HUES6 (cell line): ENCODE measurements around the gene LRRC4.

Source experiments
- H3K27ac ChIP-seq: 2 replicates; pipeline ENCODE4 v1.7.0; 2013; ENCODE audit warnings: low read depth, mild to moderate bottlenecking, low read length, inconsistent platforms
- H3K27me3 ChIP-seq: 2 replicates; pipeline ENCODE4 v1.6.1; 2013; ENCODE audit warnings: low read length; ENCODE audit not compliant: control insufficient read depth, insufficient read depth
- H3K36me3 ChIP-seq: 2 replicates; pipeline ENCODE4 v1.6.1; 2013; ENCODE audit warnings: low read length; ENCODE audit not compliant: control insufficient read depth, insufficient read depth
- H3K4me1 ChIP-seq: 2 replicates; pipeline ENCODE4 v1.6.1; 2013; ENCODE audit warnings: low read length; ENCODE audit not compliant: control insufficient read depth, insufficient read depth
- H3K4me3 ChIP-seq: 2 replicates; pipeline ENCODE4 v1.5.1; 2013; ENCODE audit warnings: low read depth, low read length
- H3K9ac ChIP-seq: one replicate; pipeline ENCODE4 v1.6.1; 2013; ENCODE audit warnings: mild to moderate bottlenecking, low read length
- H3K9me3 ChIP-seq: 2 replicates; pipeline ENCODE4 v1.6.1; 2013; ENCODE audit warnings: low read depth, low read length; ENCODE audit not compliant: control insufficient read depth, insufficient read depth

The LRRC4 gene

DNA sequence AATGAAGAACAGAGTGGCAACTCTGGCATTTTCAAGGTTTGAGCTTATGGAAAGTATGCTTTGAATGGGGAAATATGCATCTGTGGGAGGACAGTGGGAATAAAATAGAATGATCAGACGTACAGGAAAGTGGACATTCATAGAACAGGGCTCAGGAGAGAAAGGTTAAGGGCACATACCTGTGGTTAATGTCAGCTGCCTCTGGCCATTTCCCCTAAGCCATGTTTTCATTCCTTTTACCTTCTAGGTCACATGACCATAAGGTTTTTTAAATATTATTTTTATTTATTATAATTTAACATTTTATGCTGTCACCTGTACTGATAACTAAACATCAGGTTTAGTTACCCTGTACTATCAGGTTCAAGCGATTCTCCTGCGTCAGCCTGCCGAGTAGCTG lies 52.8 kb downstream of the LRRC4 start:
- no peak overlapping the region for H3K9ac ChIP-seq
- H3K9me3 ChIP-seq: peaks cover 17% of the 10 kb centered on the region
- no peaks in the 10 kb centered on the region; the same call in 1 of the 2 replicates for H3K4me1 ChIP-seq
- H3K4me3 ChIP-seq: no peak overlapping the region
- no peak overlapping the region for H3K27ac ChIP-seq
- H3K36me3 ChIP-seq: peaks cover 12% of the 10 kb centered on the region
- H3K27me3 ChIP-seq: no peaks in the 10 kb centered on the region
